ENCODE measurements around the gene SLC30A1. TPM values are rescaled to one million over a fixed set of nuclear protein-coding genes. Genes with fewer than 3 reads are reported as not detected.
A peak's percentile ranks its signal among the peaks of the same experiment; 100 is the strongest.

Gene SLC30A1
- total and polyA plus RNA-seq, 7 donors: 0.35 to 5.2 (median 1.8) TPM

DNA sequence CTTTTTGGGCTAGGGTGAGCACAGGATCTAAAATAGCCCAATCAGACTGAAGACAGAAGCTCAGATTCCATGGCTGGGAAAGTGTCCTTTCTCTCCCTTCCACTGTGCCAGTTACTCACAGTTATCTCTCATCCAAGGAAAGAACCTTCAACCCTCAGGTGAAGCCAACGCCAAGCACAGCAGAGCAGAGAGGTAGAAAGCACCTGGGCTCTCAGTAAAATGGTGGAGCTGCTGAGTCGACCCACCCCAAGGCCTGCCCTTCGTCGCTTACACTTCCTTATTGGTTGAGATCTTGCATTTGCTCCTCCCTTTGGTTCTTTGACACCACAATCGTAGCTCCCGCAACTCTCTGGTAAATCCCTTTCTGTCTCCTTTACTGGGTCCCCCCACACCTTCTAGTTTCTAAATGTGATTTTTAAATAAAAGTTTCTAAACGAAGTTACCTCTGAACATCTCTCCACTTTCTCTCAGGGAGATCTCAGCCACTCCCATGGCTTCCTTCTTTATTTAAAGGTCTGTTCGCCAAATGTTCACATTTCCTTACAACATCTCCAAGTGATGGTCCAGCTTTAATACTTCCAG, 27.5 kb upstream of the SLC30A1 start:
- Histone ChIP-seq H3K27me3 (ENCODE audit: insufficient read depth in 3 of 3, low read length in 2 of 3) (no peaks in the 10 kb centered on the region), H3K27ac (no peak overlapping the region), H3K4me3 (peak overlapping the region; percentile 37), H3K4me1 (no peaks in the 10 kb centered on the region), H3K9me3 (no peaks in the 10 kb centered on the region), H3K36me3 (ENCODE audit: insufficient read depth in 1 of 2, low read depth in 1 of 2) (no peaks in the 10 kb centered on the region)
- intact Hi-C loops (cut with DNase I): no loop called here
- TF ChIP-seq, protein P1, sequence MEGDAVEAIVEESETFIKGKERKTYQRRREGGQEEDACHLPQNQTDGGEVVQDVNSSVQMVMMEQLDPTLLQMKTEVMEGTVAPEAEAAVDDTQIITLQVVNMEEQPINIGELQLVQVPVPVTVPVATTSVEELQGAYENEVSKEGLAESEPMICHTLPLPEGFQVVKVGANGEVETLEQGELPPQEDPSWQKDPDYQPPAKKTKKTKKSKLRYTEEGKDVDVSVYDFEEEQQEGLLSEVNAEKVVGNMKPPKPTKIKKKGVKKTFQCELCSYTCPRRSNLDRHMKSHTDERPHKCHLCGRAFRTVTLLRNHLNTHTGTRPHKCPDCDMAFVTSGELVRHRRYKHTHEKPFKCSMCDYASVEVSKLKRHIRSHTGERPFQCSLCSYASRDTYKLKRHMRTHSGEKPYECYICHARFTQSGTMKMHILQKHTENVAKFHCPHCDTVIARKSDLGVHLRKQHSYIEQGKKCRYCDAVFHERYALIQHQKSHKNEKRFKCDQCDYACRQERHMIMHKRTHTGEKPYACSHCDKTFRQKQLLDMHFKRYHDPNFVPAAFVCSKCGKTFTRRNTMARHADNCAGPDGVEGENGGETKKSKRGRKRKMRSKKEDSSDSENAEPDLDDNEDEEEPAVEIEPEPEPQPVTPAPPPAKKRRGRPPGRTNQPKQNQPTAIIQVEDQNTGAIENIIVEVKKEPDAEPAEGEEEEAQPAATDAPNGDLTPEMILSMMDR (IDR thresholded peaks at IDR 0.05): no peak
- DNase-seq: no peak
- no peak for ATAC-seq
- WGBS, 3 donors: 86 to 94% (median 87%) methylated on average over 8 of the region's 8 CpGs

DNA sequence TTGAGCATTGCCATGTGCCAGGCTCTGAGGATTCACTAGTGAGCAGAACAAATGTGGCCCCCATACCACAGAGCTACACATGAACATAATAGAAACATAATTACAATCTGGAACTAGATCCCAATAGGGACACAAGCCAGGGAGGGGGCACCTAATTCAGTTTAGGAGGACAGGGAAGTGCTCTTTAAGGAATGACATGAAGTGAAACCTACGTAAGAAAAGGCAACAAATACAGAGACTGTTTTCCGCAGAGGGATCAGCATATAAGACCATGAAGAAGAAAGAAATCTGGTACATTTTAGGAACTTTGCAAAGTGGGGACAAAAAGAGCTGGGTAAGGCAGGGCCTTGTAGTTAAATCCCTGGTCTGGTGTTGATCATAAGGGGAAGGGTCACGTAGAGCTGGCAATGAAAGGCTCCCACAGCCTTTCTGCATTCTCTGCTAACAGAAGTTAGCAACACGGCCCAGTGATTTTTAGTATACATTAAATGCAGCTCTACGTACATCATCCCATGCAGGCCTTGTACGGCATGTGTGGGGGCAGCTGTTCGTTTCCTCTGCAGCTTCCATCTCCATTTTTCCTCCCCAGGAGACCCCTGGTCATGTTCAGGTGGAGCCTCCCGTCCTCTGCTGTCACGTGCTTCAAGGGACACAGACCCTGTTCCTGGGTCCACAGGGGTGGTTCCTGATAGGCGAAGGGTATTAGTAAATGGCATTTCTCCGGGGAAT, 26.8 kb upstream of the SLC30A1 start:
- Histone ChIP-seq H3K9me3 (no peaks in the 10 kb centered on the region), H3K27me3 (ENCODE audit: insufficient read depth in 3 of 3, low read length in 2 of 3) (no peaks in the 10 kb centered on the region), H3K36me3 (ENCODE audit: insufficient read depth in 1 of 2, low read depth in 1 of 2) (no peaks in the 10 kb centered on the region), H3K4me1 (no peaks in the 10 kb centered on the region), H3K4me3 (peak overlapping the region; percentile 6), H3K27ac (no peak overlapping the region)
- WGBS, 3 donors: 91 to 94% (median 91%) methylated on average over 11 of the region's 11 CpGs
- TF ChIP-seq, protein P1 (IDR thresholded peaks at IDR 0.05): no peak
- DNase-seq: no peak
- intact Hi-C loops (cut with DNase I): no loop called here
- ATAC-seq: no peak

DNA sequence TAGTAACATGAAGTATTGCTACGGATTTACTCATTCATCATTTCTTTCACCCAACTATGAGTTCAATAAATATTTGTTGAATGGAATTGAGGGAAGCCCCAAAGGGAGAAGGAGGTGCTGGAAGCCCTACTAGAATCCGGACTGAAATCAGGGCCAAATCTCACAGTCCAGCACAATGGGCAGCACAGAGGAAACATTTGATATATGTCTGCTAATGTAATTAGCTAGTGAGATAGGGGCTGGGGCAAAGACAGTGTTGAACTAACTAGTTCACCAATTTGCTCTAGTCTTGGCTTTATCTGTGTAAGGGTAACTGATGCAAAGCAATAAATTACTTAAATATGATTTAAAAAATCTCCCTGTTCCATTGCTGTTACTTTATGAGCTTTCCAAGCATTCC, 26.1 kb upstream of the SLC30A1 start:
- Histone ChIP-seq H3K4me3 (no peak overlapping the region), H3K9me3 (no peaks in the 10 kb centered on the region), H3K4me1 (no peaks in the 10 kb centered on the region), H3K27ac (no peak overlapping the region), H3K36me3 (ENCODE audit: insufficient read depth in 1 of 2, low read depth in 1 of 2) (no peaks in the 10 kb centered on the region), H3K27me3 (ENCODE audit: insufficient read depth in 3 of 3, low read length in 2 of 3) (no peaks in the 10 kb centered on the region)
- ATAC-seq (no peak), DNase-seq (no peak)
- TF ChIP-seq, protein P1 (IDR thresholded peaks at IDR 0.05): no peak
- WGBS, 3 donors: 75 to 81% (median 77%) methylated on average over 2 of the region's 2 CpGs
- intact Hi-C loops (cut with DNase I): no loop called here

DNA sequence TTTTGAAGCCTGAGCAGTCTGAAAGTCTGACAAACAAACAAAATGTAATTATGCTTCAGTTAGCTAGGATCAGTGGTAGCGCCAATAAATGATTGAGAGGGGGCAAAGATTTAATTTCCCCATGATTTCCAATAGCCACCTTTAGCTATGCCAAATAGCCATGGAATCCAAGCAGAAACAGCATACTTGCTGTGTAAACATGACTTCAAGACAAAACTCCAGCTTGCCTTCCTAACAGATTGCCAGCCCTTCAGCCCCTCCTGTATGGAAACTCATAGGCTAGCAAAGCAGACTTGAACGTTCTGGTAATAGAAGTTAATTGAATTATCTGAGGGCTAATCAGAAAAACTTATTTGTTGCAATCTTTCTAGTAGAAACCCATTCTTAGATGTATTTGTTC, 25.6 kb upstream of the SLC30A1 start:
- DNase-seq: no peak
- Histone ChIP-seq H3K27me3 (ENCODE audit: insufficient read depth in 3 of 3, low read length in 2 of 3) (no peaks in the 10 kb centered on the region), H3K9me3 (no peaks in the 10 kb centered on the region), H3K4me3 (no peak overlapping the region), H3K36me3 (ENCODE audit: insufficient read depth in 1 of 2, low read depth in 1 of 2) (no peaks in the 10 kb centered on the region), H3K27ac (no peak overlapping the region), H3K4me1 (no peaks in the 10 kb centered on the region)
- intact Hi-C loops (cut with DNase I): no loop called here
- WGBS, 3 donors: 78 to 82% (median 79%) methylated on average over 2 of the region's 2 CpGs
- TF ChIP-seq, protein P1 (IDR thresholded peaks at IDR 0.05): no peak
- ATAC-seq: no peak
